MCF 10A (cell line): ENCODE measurements around the gene PLK1. TPM values are rescaled to one million over a fixed set of nuclear protein-coding genes. Genes with fewer than 3 reads are reported as not detected.

Experiments
- BruUV-seq: library from RNA; stranded (reverse); fragments of 400-500 nt; replicated peaks from 2 replicates; lab custom pipeline; 2021; lab: Mats Ljungman, UMichigan
- CTCF ChIA-PET: fragments of 300-600 bp; sonication (Branson Sonifier 250); formaldehyde crosslinking; extraction: SDS; loops from one replicate; lab custom pipeline; 2021; ENCODE audit warnings: antibody characterized with exemption, inconsistent platforms; lab: Yijun Ruan, JAX
- POLR2A ChIA-PET: fragments of 300-600, 350-650 bp; sonication (Branson Sonifier 250); formaldehyde crosslinking; extraction: SDS; loops from one replicate; lab custom pipeline; 2020; ENCODE audit warnings: antibody characterized with exemption, inconsistent platforms; lab: Yijun Ruan, JAX
- DNase-seq: peaks from one replicate; pipeline ENCODE4 v3.0.0-alpha.2; 2018; ENCODE audit not compliant: unreplicated experiment
- H3K27ac Mint-ChIP-seq: one replicate; pipeline ENCODE4 v1.8.0; 2022; ENCODE audit warnings: mild to moderate bottlenecking, low read depth, mixed read lengths; ENCODE audit not compliant: unreplicated experiment
- H3K27me3 Mint-ChIP-seq: one replicate; pipeline ENCODE4 v1.8.0; 2022; ENCODE audit warnings: mixed read lengths; ENCODE audit not compliant: insufficient read depth, unreplicated experiment
- H3K36me3 Mint-ChIP-seq: one replicate; pipeline ENCODE4 v1.8.0; 2022; ENCODE audit warnings: mild to moderate bottlenecking, moderate library complexity, mixed read lengths; ENCODE audit not compliant: insufficient read depth, unreplicated experiment
- H3K4me1 Mint-ChIP-seq: one replicate; pipeline ENCODE4 v1.8.0; 2022; ENCODE audit warnings: mixed read lengths; ENCODE audit not compliant: insufficient read depth, unreplicated experiment
- H3K4me3 Mint-ChIP-seq: one replicate; pipeline ENCODE4 v1.8.0; 2022; ENCODE audit warnings: mild to moderate bottlenecking, moderate library complexity, mixed read lengths; ENCODE audit not compliant: unreplicated experiment
- H3K9me3 Mint-ChIP-seq: one replicate; pipeline ENCODE4 v1.8.0; 2022; ENCODE audit warnings: mixed read lengths; ENCODE audit not compliant: unreplicated experiment
- intact Hi-C: fragments of 100-400 bp; cut with micrococcal nuclease; formaldehyde crosslinking; loops from 2 replicates; pipeline ENCODE4 v1.14.1; 2022
- total RNA-seq: library from RNA; stranded (reverse); gene quantifications from 2 replicates; pipeline ENCODE4 v1.2.3, GENCODE V29; 2022
- TF ChIP-seq, protein P1 (sequence below): fragments of 200-600 bp; IDR thresholded peaks from one replicate; pipeline ENCODE4 v1.8.0; 2022; ENCODE audit warnings: antibody characterized with exemption, mild to moderate bottlenecking; ENCODE audit not compliant: unreplicated experiment

The PLK1 gene
- total RNA-seq, 1 experiment from 2014 or later: 74.8 TPM

GRCh38 chr16:23705517-23705902 is 26.8 kb downstream of the PLK1 start:
- no peaks in the 10 kb centered on the region for H3K36me3 Mint-ChIP-seq
- intact Hi-C loops: no loop called here

DNA sequence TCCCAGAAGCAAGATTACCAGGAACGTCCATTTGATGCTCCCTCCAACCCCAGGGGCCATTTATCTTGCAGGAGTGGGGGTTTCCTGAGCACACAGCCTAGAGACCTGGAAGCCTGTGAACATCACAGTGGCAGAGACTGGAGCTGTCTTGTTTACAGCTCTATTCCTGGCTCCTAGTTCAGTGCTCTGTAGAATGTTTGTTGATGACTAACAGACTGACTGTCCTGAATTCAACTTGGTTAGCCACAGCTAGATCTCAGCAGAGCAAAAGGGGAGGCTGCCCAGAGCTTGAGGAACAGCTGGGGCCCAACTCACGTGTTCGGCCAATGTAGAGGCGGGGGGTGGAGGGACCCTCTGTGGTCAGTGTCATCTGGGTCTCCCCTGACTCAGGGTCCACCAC is 27.8 kb downstream of the PLK1 start:
- no TSS peak for BruUV-seq
- Mint-ChIP-seq H3K27me3 (peaks cover 27% of the 10 kb centered on the region), H3K4me1 (no peaks in the 10 kb centered on the region), H3K27ac (no peak overlapping the region), H3K4me3 (no peak overlapping the region), H3K36me3 (no peaks in the 10 kb centered on the region), H3K9me3 (peaks cover 8% of the 10 kb centered on the region)
- TF ChIP-seq, protein P1, sequence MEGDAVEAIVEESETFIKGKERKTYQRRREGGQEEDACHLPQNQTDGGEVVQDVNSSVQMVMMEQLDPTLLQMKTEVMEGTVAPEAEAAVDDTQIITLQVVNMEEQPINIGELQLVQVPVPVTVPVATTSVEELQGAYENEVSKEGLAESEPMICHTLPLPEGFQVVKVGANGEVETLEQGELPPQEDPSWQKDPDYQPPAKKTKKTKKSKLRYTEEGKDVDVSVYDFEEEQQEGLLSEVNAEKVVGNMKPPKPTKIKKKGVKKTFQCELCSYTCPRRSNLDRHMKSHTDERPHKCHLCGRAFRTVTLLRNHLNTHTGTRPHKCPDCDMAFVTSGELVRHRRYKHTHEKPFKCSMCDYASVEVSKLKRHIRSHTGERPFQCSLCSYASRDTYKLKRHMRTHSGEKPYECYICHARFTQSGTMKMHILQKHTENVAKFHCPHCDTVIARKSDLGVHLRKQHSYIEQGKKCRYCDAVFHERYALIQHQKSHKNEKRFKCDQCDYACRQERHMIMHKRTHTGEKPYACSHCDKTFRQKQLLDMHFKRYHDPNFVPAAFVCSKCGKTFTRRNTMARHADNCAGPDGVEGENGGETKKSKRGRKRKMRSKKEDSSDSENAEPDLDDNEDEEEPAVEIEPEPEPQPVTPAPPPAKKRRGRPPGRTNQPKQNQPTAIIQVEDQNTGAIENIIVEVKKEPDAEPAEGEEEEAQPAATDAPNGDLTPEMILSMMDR: no peak
- intact Hi-C loops: no loop called here
- POLR2A ChIA-PET: no interaction called here
- DNase-seq: no peak
- CTCF ChIA-PET: interaction anchor here (0.6 to 1.6 kb wide), 2 partner anchors 21 to 234 kb away, joined by 4 to 6 read pairs; no protein-coding TSS in a partner anchor

More at GRCh38 chr16:23705517-23705902, 26.8 kb downstream of the PLK1 start:
- TF ChIP-seq, protein P1: no peak
- ChIA-PET CTCF (interaction anchor here (0.6 kb wide), 1 partner anchor 548 kb away, joined by 4 read pairs; no protein-coding TSS in a partner anchor), POLR2A (no interaction called here)
- H3K4me1 Mint-ChIP-seq: no peaks in the 10 kb centered on the region
- peaks cover 27% of the 10 kb centered on the region for H3K27me3 Mint-ChIP-seq
- no TSS peak for BruUV-seq
- H3K27ac Mint-ChIP-seq: no peak overlapping the region
- no peak for DNase-seq
- no peak overlapping the region for H3K4me3 Mint-ChIP-seq
- H3K9me3 Mint-ChIP-seq: peaks cover 8% of the 10 kb centered on the region

GRCh38 chr16:23709536-23709935 is 30.8 kb downstream of the PLK1 start:
- no TSS peak for BruUV-seq
- Mint-ChIP-seq H3K4me1 (no peaks in the 10 kb centered on the region), H3K27me3 (peaks cover 17% of the 10 kb centered on the region), H3K27ac (no peak overlapping the region), H3K9me3 (no peaks in the 10 kb centered on the region), H3K36me3 (no peaks in the 10 kb centered on the region), H3K4me3 (no peak overlapping the region)
- no peak for DNase-seq
- TF ChIP-seq, protein P1: no peak
- ChIA-PET POLR2A (no interaction called here), CTCF (no interaction called here)
- intact Hi-C loops: no loop called here

GRCh38 chr16:23710008-23710407 is 31.3 kb downstream of the PLK1 start:
- no peaks in the 10 kb centered on the region for H3K9me3 Mint-ChIP-seq
- CTCF ChIA-PET: no interaction called here
- H3K27ac Mint-ChIP-seq: no peak overlapping the region
- BruUV-seq: no TSS peak
- H3K4me3 Mint-ChIP-seq: no peak overlapping the region
- H3K36me3 Mint-ChIP-seq: no peaks in the 10 kb centered on the region
- DNase-seq: no peak
- POLR2A ChIA-PET: no interaction called here
- intact Hi-C loops: no loop called here
- no peaks in the 10 kb centered on the region for H3K4me1 Mint-ChIP-seq
- H3K27me3 Mint-ChIP-seq: peaks cover 22% of the 10 kb centered on the region
- TF ChIP-seq, protein P1: no peak
